ENCODE measurements around the gene WDR5B. TPM values are rescaled to one million over a fixed set of nuclear protein-coding genes. Genes with fewer than 3 reads are reported as not detected.

The WDR5B gene
- total RNA-seq, 4 donors from 2014 or later = 1.4 to 3.0 (median 2.1) TPM

- Histone ChIP-seq H3K36me3 (no peaks in the 10 kb centered on the region), H3K9me3 (no peaks in the 10 kb centered on the region), H3K4me3 (no peak overlapping the region), H3K27ac (no peak overlapping the region), H3K4me1 (peaks cover 0 to 22% of the 10 kb centered on the region in 2 donors), H3K27me3 (no peaks in the 10 kb centered on the region)
- intact Hi-C loops (cut with DNase I; ENCODE audit: low total_unique reads) = no loop called here
- no peak for ATAC-seq
- TF ChIP-seq POLR2A (IDR thresholded peaks at IDR 0.05) = no peak
- TF ChIP-seq, protein P1, sequence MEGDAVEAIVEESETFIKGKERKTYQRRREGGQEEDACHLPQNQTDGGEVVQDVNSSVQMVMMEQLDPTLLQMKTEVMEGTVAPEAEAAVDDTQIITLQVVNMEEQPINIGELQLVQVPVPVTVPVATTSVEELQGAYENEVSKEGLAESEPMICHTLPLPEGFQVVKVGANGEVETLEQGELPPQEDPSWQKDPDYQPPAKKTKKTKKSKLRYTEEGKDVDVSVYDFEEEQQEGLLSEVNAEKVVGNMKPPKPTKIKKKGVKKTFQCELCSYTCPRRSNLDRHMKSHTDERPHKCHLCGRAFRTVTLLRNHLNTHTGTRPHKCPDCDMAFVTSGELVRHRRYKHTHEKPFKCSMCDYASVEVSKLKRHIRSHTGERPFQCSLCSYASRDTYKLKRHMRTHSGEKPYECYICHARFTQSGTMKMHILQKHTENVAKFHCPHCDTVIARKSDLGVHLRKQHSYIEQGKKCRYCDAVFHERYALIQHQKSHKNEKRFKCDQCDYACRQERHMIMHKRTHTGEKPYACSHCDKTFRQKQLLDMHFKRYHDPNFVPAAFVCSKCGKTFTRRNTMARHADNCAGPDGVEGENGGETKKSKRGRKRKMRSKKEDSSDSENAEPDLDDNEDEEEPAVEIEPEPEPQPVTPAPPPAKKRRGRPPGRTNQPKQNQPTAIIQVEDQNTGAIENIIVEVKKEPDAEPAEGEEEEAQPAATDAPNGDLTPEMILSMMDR (IDR thresholded peaks at IDR 0.05 in 4 of 5, conservative IDR thresholded peaks at IDR 0.05 in 1 of 5) = no peak
- in situ Hi-C loops (cut with MboI; ENCODE audit: low sequenced_read_pairs in 4 of 4) = loop anchor here in 2 of 4 donors (10.0 to 25.0 kb wide), 3 partner anchors 278 to 859 kb away; partner anchors contain the start of genes HSPBAP1 (in 1 of the 2), POLQ (in 1 of the 2) and SLC49A4 (in 1 of the 2)
- no peak for DNase-seq
Observed at GRCh38 chr3:122396511-122396910, 19.4 kb downstream of the WDR5B start.

DNA sequence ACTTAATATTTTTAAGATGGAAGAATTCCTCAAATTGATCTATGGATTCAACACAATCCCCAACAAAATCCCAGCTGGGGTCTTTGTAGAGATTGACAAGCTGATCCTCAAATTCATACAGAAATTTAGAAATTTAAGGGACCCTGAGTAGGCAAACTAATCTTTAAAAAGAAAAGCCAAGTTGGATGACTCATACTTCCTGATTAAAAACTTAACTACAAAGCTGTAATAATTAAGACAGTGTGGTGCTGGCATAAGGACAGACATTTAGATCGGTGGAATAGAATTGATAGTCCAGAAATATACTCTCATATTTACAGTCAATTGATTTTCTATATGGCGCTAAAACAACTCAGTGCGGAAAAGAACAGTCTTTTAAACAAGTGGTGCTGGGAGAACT, 20.3 kb downstream of the WDR5B start:
- Histone ChIP-seq H3K27me3 (no peaks in the 10 kb centered on the region), H3K4me1 (peaks cover 0 to 23% of the 10 kb centered on the region in 2 donors), H3K27ac (no peak overlapping the region), H3K9me3 (no peaks in the 10 kb centered on the region), H3K4me3 (no peak overlapping the region), H3K36me3 (no peaks in the 10 kb centered on the region)
- intact Hi-C loops (cut with DNase I; ENCODE audit: low total_unique reads) (no loop called here), in situ Hi-C loops (cut with MboI; ENCODE audit: low sequenced_read_pairs in 4 of 4) (loop anchor here in 2 of 4 donors (10.0 to 25.0 kb wide), 3 partner anchors 279 to 858 kb away; partner anchors contain the start of genes HSPBAP1 (in 1 of the 2), POLQ (in 1 of the 2) and SLC49A4 (in 1 of the 2))
- TF ChIP-seq, protein P1 (IDR thresholded peaks at IDR 0.05 in 4 of 5, conservative IDR thresholded peaks at IDR 0.05 in 1 of 5) = no peak
- no peak for TF ChIP-seq POLR2A (IDR thresholded peaks at IDR 0.05)
- ATAC-seq (no peak), DNase-seq (no peak)

DNA sequence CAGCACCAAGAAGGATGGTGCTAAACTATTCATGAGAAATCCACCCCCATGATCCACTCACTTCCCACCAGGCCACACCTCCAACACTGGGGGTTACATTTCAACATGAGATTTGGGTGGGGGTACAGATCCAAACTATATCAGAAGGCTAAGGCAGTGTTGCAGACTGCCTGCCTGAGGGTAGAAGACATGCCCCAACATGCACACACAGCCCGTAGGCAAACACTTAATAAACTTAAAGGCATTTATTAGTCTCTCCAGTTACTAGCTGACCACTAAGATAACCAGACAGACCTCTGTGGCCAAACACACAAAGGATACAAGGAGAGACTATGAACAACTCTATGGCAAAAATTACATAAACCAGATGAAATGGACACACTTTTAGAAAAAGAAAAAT, 21.7 kb downstream of the WDR5B start:
- no peak for ATAC-seq
- H3K27me3 ChIP-seq = no peaks in the 10 kb centered on the region
- no peak for DNase-seq
- H3K4me1 ChIP-seq = peaks cover 0 to 23% of the 10 kb centered on the region in 2 donors
- no peaks in the 10 kb centered on the region for H3K9me3 ChIP-seq
- in situ Hi-C loops (cut with MboI; ENCODE audit: low sequenced_read_pairs in 4 of 4) = loop anchor here (5.0 to 25.0 kb wide), 4 partner anchors 281 to 857 kb away; partner anchors contain the start of genes HSPBAP1 (in 1 of the 4), POLQ (in 1 of the 4) and SLC49A4 (in 1 of the 4)
- intact Hi-C loops (cut with DNase I; ENCODE audit: low total_unique reads) = loop anchor here (5.0 kb wide), 1 partner anchor 168 kb away; the partner anchor contains the start of genes DTX3L and PARP9
- H3K27ac ChIP-seq = peak overlapping the region in 1 of 4 donors; percentile 1
- H3K4me3 ChIP-seq = no peak overlapping the region
- TF ChIP-seq, protein P1 (IDR thresholded peaks at IDR 0.05 in 4 of 5, conservative IDR thresholded peaks at IDR 0.05 in 1 of 5) = no peak
- no peak for TF ChIP-seq POLR2A (IDR thresholded peaks at IDR 0.05)
- no peaks in the 10 kb centered on the region for H3K36me3 ChIP-seq

- H3K4me1 ChIP-seq = peaks cover 0 to 23% of the 10 kb centered on the region in 2 donors
- TF ChIP-seq POLR2A (IDR thresholded peaks at IDR 0.05) = no peak
- TF ChIP-seq, protein P1 (IDR thresholded peaks at IDR 0.05 in 4 of 5, conservative IDR thresholded peaks at IDR 0.05 in 1 of 5) = peak; percentile 54 to 83 (median 70)
- no peak for DNase-seq
- H3K27ac ChIP-seq = peak overlapping the region in 3 of 4 donors; percentile 6 to 29 (median 9)
- no peaks in the 10 kb centered on the region for H3K27me3 ChIP-seq
- in situ Hi-C loops (cut with MboI; ENCODE audit: low sequenced_read_pairs in 4 of 4) (loop anchor here (5.0 to 25.0 kb wide), 4 partner anchors 282 to 856 kb away; partner anchors contain the start of genes HSPBAP1 (in 1 of the 4), POLQ (in 1 of the 4) and SLC49A4 (in 1 of the 4)), intact Hi-C loops (cut with DNase I; ENCODE audit: low total_unique reads) (loop anchor here (2.0 to 5.0 kb wide), 2 partner anchors 169 to 288 kb away; partner anchors contain the start of genes DTX3L, PARP14 and PARP9)
- ATAC-seq = peak in 1 of 2 donors; percentile 37
- H3K36me3 ChIP-seq = no peaks in the 10 kb centered on the region
- no peaks in the 10 kb centered on the region for H3K9me3 ChIP-seq
- no peak overlapping the region for H3K4me3 ChIP-seq
Observed at GRCh38 chr3:122392868-122393844, 22.7 kb downstream of the WDR5B start.

Data from gastrocnemius medialis (tissue), 4 donors.